Measurements from ENCODE around the gene BRWD1.
A peak's percentile ranks its signal among the peaks of the same experiment; 100 is the strongest.

BRWD1 gene

GRCh38 chr21:39346206-39346605 lies 32.8 kb upstream of the BRWD1 start:
- FAIRE-seq (no peak), DNase-seq (ENCODE audit: insufficient read length) (no peak)
- no peak for TF ChIP-seq TAF1 (IDR thresholded peaks at IDR 0.05; ENCODE audit: borderline replicate concordance, low read depth, low read length)
- TF ChIP-seq POLR2AphosphoS5 (IDR thresholded peaks at IDR 0.05; ENCODE audit: low read depth, low read length): no peak

- no peak for DNase-seq (ENCODE audit: insufficient read length)
- FAIRE-seq: no peak
- TF ChIP-seq TAF1 (IDR thresholded peaks at IDR 0.05; ENCODE audit: borderline replicate concordance, low read depth, low read length) (no peak), POLR2AphosphoS5 (IDR thresholded peaks at IDR 0.05; ENCODE audit: low read depth, low read length) (0 out of 2 replicates have a peak, but pooled peaks have one; percentile 21)
Measured at GRCh38 chr21:39345440-39345839, 32.0 kb upstream of the BRWD1 start.

GRCh38 chr21:39344848-39345247 lies 31.4 kb upstream of the BRWD1 start:
- no peak for DNase-seq (ENCODE audit: insufficient read length)
- no peak for FAIRE-seq
- TF ChIP-seq POLR2A (IDR thresholded peaks at IDR 0.05; ENCODE audit: low read depth, low read length): no peak
- TF ChIP-seq POLR2AphosphoS5 (IDR thresholded peaks at IDR 0.05; ENCODE audit: low read depth, low read length): no peak
- TF ChIP-seq TAF1 (IDR thresholded peaks at IDR 0.05; ENCODE audit: borderline replicate concordance, low read depth, low read length): no peak

- FAIRE-seq: no peak
- TF ChIP-seq POLR2AphosphoS5 (IDR thresholded peaks at IDR 0.05; ENCODE audit: low read depth, low read length): peak; percentile 73
- peak; percentile 47 for TF ChIP-seq POLR2A (IDR thresholded peaks at IDR 0.05; ENCODE audit: low read depth, low read length)
- no peak for TF ChIP-seq TAF1 (IDR thresholded peaks at IDR 0.05; ENCODE audit: borderline replicate concordance, low read depth, low read length)
- DNase-seq (ENCODE audit: insufficient read length): no peak
Measured at GRCh38 chr21:39341249-39341923, 28.0 kb upstream of the BRWD1 start.

GRCh38 chr21:39340687-39341086 lies 27.3 kb upstream of the BRWD1 start:
- DNase-seq (ENCODE audit: insufficient read length) (no peak), FAIRE-seq (no peak)
- TF ChIP-seq POLR2A (IDR thresholded peaks at IDR 0.05; ENCODE audit: low read depth, low read length): no peak
- TF ChIP-seq TAF1 (IDR thresholded peaks at IDR 0.05; ENCODE audit: borderline replicate concordance, low read depth, low read length): no peak
- TF ChIP-seq POLR2AphosphoS5 (IDR thresholded peaks at IDR 0.05; ENCODE audit: low read depth, low read length): no peak

GRCh38 chr21:39339231-39339630 lies 25.8 kb upstream of the BRWD1 start:
- FAIRE-seq (no peak), DNase-seq (ENCODE audit: insufficient read length) (no peak)
- TF ChIP-seq POLR2AphosphoS5 (IDR thresholded peaks at IDR 0.05; ENCODE audit: low read depth, low read length) (no peak), TAF1 (IDR thresholded peaks at IDR 0.05; ENCODE audit: borderline replicate concordance, low read depth, low read length) (no peak), POLR2A (IDR thresholded peaks at IDR 0.05; ENCODE audit: low read depth, low read length) (no peak)

GRCh38 chr21:39336457-39337008 lies 23.1 kb upstream of the BRWD1 start:
- FAIRE-seq (no peak), DNase-seq (ENCODE audit: insufficient read length) (no peak)
- TF ChIP-seq TAF1 (IDR thresholded peaks at IDR 0.05; ENCODE audit: borderline replicate concordance, low read depth, low read length) (no peak), POLR2AphosphoS5 (IDR thresholded peaks at IDR 0.05; ENCODE audit: low read depth, low read length) (no peak), POLR2A (IDR thresholded peaks at IDR 0.05; ENCODE audit: low read depth, low read length) (no peak)

GRCh38 chr21:39334611-39335010 lies 21.2 kb upstream of the BRWD1 start:
- no peak for TF ChIP-seq POLR2AphosphoS5 (IDR thresholded peaks at IDR 0.05; ENCODE audit: low read depth, low read length)
- TF ChIP-seq POLR2A (IDR thresholded peaks at IDR 0.05; ENCODE audit: low read depth, low read length): no peak
- TF ChIP-seq TAF1 (IDR thresholded peaks at IDR 0.05; ENCODE audit: borderline replicate concordance, low read depth, low read length): no peak
- FAIRE-seq: no peak
- no peak for DNase-seq (ENCODE audit: insufficient read length)

GRCh38 chr21:39332175-39332574 lies 18.7 kb upstream of the BRWD1 start:
- TF ChIP-seq POLR2AphosphoS5 (IDR thresholded peaks at IDR 0.05; ENCODE audit: low read depth, low read length) (no peak), TAF1 (IDR thresholded peaks at IDR 0.05; ENCODE audit: borderline replicate concordance, low read depth, low read length) (no peak), POLR2A (IDR thresholded peaks at IDR 0.05; ENCODE audit: low read depth, low read length) (no peak)
- DNase-seq (ENCODE audit: insufficient read length): no peak
- FAIRE-seq: no peak

- TF ChIP-seq POLR2AphosphoS5 (IDR thresholded peaks at IDR 0.05; ENCODE audit: low read depth, low read length): no peak
- DNase-seq (ENCODE audit: insufficient read length) (no peak), FAIRE-seq (no peak)
Measured at GRCh38 chr21:39330001-39330400, 16.6 kb upstream of the BRWD1 start.

GRCh38 chr21:39327727-39328126 lies 14.3 kb upstream of the BRWD1 start:
- FAIRE-seq (no peak), DNase-seq (ENCODE audit: insufficient read length) (no peak)
- TF ChIP-seq TAF1 (IDR thresholded peaks at IDR 0.05; ENCODE audit: borderline replicate concordance, low read depth, low read length) (no peak), POLR2A (IDR thresholded peaks at IDR 0.05; ENCODE audit: low read depth, low read length) (no peak), POLR2AphosphoS5 (IDR thresholded peaks at IDR 0.05; ENCODE audit: low read depth, low read length) (no peak)

- no peak for DNase-seq (ENCODE audit: insufficient read length)
- no peak for FAIRE-seq
- TF ChIP-seq POLR2A (IDR thresholded peaks at IDR 0.05; ENCODE audit: low read depth, low read length) (no peak), POLR2AphosphoS5 (IDR thresholded peaks at IDR 0.05; ENCODE audit: low read depth, low read length) (no peak), TAF1 (IDR thresholded peaks at IDR 0.05; ENCODE audit: borderline replicate concordance, low read depth, low read length) (no peak)
Measured at GRCh38 chr21:39326607-39327307, 13.3 kb upstream of the BRWD1 start.

Measured in GM12892 (cell line).